NK-92 (cell line): Measurements from ENCODE around the gene SLC41A1.
A peak's percentile ranks its signal among the peaks of the same experiment; 100 is the strongest.

Experiments
- DNase-seq: peaks from one replicate; lab custom pipeline; 2025; ENCODE audit not compliant: unreplicated experiment; lab: John Stamatoyannopoulos, UW

Gene SLC41A1

GRCh38 chr1:205791568-205792180, 21.3 kb downstream of the SLC41A1 start:
- DNase-seq = no peak

- DNase-seq = no peak
Observed at GRCh38 chr1:205787287-205787916, 25.6 kb downstream of the SLC41A1 start.

DNA sequence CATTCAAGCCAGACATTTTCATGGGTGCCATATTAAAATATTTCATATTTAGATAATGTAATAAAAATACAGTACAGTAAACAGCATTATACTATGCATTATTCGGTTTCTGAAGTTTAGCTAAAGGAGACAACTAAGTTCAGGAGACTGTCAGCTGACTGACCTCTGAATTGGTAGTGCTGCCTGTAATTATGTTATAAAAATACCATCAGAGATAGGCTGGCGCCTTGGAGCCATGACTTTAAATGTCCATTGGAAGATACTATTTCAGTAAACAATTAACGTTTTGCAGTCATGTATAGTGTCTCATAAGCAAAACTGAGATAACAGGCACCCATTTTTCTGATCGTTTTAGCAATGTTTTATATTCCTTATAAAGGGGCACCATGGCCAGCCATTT, 26.4 kb downstream of the SLC41A1 start:
- no peak for DNase-seq

DNA sequence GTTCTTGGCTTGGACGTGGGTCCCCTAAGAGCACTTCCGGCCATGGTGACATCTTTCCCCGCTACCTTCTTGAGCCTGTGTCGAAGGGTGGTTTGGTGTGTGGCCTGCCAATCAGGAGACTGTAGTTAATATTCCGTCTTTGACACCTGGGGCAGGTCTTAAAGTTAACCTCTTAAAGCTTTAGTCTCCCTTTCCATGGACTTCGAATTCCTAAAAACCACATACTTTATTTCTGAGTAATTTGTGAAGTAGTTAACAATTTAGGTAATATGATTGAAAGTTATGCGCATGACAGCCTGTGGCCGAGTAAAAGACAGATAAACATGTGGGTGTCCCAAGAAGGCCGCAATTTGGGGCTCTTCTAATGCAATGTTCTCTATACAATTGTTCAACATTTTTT, 27.6 kb downstream of the SLC41A1 start:
- DNase-seq = no peak

- no peak for DNase-seq
Observed at GRCh38 chr1:205783904-205784303, 29.1 kb downstream of the SLC41A1 start.

- DNase-seq = no peak
Observed at GRCh38 chr1:205783433-205783795, 29.6 kb downstream of the SLC41A1 start.

GRCh38 chr1:205782627-205783432, 30.2 kb downstream of the SLC41A1 start:
- no peak for DNase-seq

- no peak for DNase-seq
Observed at GRCh38 chr1:205780335-205780734, 32.7 kb downstream of the SLC41A1 start.

GRCh38 chr1:205777994-205778393, 35.0 kb downstream of the SLC41A1 start:
- DNase-seq = no peak

- no peak for DNase-seq
Observed at GRCh38 chr1:205775717-205776056, 37.3 kb downstream of the SLC41A1 start.

DNA sequence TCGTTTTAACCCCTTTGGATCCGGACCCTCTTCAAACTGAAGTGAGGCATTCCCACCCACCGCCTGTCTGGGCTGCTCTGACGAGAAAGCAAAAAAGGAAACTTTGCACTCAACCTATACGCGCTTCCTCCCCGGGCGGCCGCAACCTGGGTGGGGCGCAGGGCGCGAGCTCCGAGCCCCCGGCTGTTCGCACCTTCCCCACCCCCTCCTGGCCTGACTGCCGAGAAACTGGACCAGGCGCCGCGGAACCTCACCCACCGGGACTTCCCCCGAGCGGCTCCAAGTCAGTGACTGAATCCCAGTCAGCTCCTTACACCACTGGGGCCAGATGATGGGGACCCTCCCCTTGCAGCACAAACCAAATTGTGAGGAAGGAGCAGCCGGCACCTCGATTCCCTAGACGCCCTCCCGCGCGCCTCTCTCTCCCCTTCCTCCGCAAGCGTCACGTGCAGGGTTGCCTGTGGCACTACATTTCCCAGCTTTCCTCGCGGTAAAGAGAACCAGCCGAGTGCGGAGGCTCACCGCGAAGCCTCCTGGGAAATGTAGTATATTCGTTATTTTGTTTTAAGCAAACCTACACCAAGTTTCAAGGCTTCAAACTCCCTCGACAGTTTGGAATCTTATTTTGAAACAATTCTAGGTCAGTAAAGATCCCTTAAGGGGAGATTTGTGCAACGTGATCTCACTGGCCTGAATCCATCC, 37.8 kb downstream of the SLC41A1 start, which contains the start of gene RAB29:
Gene RAB29, minus strand, starts transcription at position 468 of the 702 bp plus-strand sequence. CDS start 526 bp downstream, outside the sequence.
- peak; percentile 18 for DNase-seq

GRCh38 chr1:205774198-205775014, 38.6 kb downstream of the SLC41A1 start:
- DNase-seq = no peak

DNA sequence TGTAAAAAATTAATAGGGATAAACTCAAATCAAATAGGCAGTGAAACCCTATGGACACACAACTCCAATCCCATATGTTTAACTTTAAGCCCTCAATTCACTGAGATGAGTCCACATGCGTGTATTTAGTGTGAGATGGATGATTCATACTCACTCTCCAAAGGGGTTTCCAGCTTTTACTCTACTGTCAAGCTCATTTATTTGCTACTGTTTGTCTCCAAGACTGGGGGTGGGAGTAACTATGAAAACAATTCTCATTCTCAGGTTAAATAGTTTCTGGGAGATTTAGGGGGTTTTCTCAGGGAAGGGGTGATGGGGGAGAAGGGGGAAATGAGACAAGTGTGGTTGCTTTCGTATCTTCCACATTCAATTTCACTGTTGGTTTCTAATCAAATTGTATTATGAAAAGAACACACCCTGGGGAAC, 40.4 kb downstream of the SLC41A1 start:
- DNase-seq = no peak

DNA sequence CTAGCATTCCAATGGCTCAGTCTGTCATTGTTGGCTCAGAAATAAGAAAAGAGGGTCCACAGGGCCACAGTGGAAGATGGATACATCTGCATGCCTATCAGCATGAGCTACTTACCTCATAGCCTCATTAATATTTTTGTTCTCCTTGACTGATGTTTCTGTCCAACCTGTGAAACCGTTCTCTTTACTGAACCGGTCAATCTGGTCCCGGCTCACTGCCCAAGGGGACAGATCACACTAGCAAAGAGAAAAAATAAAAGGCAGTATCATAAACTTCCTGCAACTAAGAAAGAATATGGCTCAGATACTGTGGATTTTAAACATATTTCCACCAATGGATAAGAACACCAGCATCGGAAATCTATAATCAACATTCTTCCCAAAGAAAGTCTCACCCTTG, 42.4 kb downstream of the SLC41A1 start:
- DNase-seq = no peak

- no peak for DNase-seq
Observed at GRCh38 chr1:205769641-205770365, 43.2 kb downstream of the SLC41A1 start.

GRCh38 chr1:205767248-205767647, 45.8 kb downstream of the SLC41A1 start:
- no peak for DNase-seq

DNA sequence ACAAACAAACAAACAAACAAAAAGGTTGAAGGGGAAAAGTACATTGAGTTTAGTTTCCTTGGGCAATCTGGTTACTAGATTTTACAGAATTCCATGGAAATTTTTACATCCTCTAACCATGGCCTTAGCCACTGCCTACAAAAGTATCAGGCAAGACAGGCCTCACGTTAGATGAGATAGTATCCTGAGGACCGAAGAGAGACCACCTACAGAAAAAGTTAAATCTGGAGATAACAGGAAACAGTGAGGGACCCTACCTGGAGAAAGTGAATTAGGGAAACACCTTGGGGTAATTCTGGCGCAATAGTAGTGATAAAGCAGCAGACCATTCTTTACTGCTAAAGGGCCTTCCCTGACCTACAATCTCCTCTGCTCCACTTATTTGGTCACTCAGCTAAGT, 46.4 kb downstream of the SLC41A1 start:
- DNase-seq = no peak

GRCh38 chr1:205766038-205766437, 47.0 kb downstream of the SLC41A1 start:
- DNase-seq = no peak

- no peak for DNase-seq
Observed at GRCh38 chr1:205764578-205764977, 48.4 kb downstream of the SLC41A1 start.

- no peak for DNase-seq
Observed at GRCh38 chr1:205763980-205764379, 49.0 kb downstream of the SLC41A1 start.
